Smooth muscle cell (in vitro differentiated cells): ENCODE results near the gene THSD4. TPM values are rescaled to one million over a fixed set of nuclear protein-coding genes. Genes with fewer than 3 reads are reported as not detected.

Experiments used
- DNase-seq: peaks from one replicate; lab custom pipeline; 2025; ENCODE audit not compliant: unreplicated experiment; lab: John Stamatoyannopoulos, UW
- H2AFZ ChIP-seq: fragments of 200-600 bp; sonication (generic); 2 replicates; pipeline ENCODE4 v1.6.0; 2016; ENCODE audit warnings: antibody characterized with exemption, low read depth, mild to moderate bottlenecking
- H3F3A ChIP-seq: fragments of 200-600 bp; sonication (generic); 2 replicates; pipeline ENCODE4 v1.6.0; 2017; ENCODE audit warnings: antibody characterized with exemption, low read depth
- H3K27ac ChIP-seq: fragments of 200-600 bp; sonication (generic); 2 replicates; pipeline ENCODE4 v1.5.1; 2016; ENCODE audit warnings: low read depth, mild to moderate bottlenecking
- H3K27me3 ChIP-seq: fragments of 200-600 bp; sonication (generic); 2 replicates; pipeline ENCODE4 v1.6.1; 2016; ENCODE audit warnings: low read depth, mild to moderate bottlenecking
- H3K36me3 ChIP-seq: fragments of 200-600 bp; sonication (generic); 2 replicates; pipeline ENCODE4 v1.5.1; 2016; ENCODE audit warnings: low read depth
- H3K4me1 ChIP-seq: fragments of 200-600 bp; sonication (generic); 2 replicates; pipeline ENCODE4 v1.5.1; 2016; ENCODE audit warnings: low read depth
- H3K4me2 ChIP-seq: fragments of 200-600 bp; sonication (generic); 2 replicates; pipeline ENCODE4 v1.6.0; 2016; ENCODE audit warnings: mild to moderate bottlenecking
- H3K4me3 ChIP-seq: fragments of 200-600 bp; sonication (generic); 2 replicates; pipeline ENCODE4 v1.5.1; 2016; ENCODE audit warnings: mild to moderate bottlenecking
- H3K79me2 ChIP-seq: fragments of 200-600 bp; sonication (generic); 2 replicates; pipeline ENCODE4 v1.6.0; 2016; ENCODE audit warnings: low read depth, mild to moderate bottlenecking
- H3K9ac ChIP-seq: fragments of 200-600 bp; sonication (generic); 2 replicates; pipeline ENCODE4 v1.6.0; 2016; ENCODE audit warnings: low read depth
- H3K9me3 ChIP-seq: fragments of 200-600 bp; sonication (generic); replicated peaks from 2 replicates; pipeline ENCODE4 v1.5.1; 2016; ENCODE audit warnings: low read depth
- H4K20me1 ChIP-seq: fragments of 200-600 bp; sonication (generic); 2 replicates; pipeline ENCODE4 v1.6.0; 2016; ENCODE audit warnings: low read depth
- WGBS: methylation state at CpG from one replicate; pipeline ENCODE4 v1.1.7; 2016; ENCODE audit warnings: low lambda C conversion rate; 5-methylcytosine and 5-hydroxymethylcytosine counted together
- polyA plus RNA-seq: library from polyadenylated mRNA; unstranded; fragments of >200 nt; fragmentation: Nextera tagmentation; extraction: Ambion mirVana; gene quantifications from 2 replicates; pipeline ENCODE4 v1.2.1, GENCODE V29; 2016
- total RNA-seq: library from RNA; depleted of rRNA; stranded (reverse); fragments of >200 nt; gene quantifications from 2 replicates; pipeline ENCODE4 v1.2.3, GENCODE V29; 2014
- TF ChIP-seq, protein P1 (sequence below): fragments of 200-600 bp; sonication (generic); IDR thresholded peaks from 2 replicates; pipeline ENCODE4 v1.5.1; 2017; ENCODE audit warnings: borderline replicate concordance, mild to moderate bottlenecking, antibody characterized with exemption; ENCODE audit not compliant: insufficient read depth, poor library complexity, severe bottlenecking

The THSD4 gene
- total and polyA plus RNA-seq, 2 experiments from 2014 or later: 2.5 to 4.1 TPM

GRCh38 chr15:71133747-71134472, 18.6 kb downstream of the THSD4 start:
- no peaks in the 10 kb centered on the region for H3K4me1 ChIP-seq
- no peaks in the 10 kb centered on the region for H3K36me3 ChIP-seq
- H3K9me3 ChIP-seq: no peaks in the 10 kb centered on the region
- H3K27me3 ChIP-seq: no peaks in the 10 kb centered on the region
- no peak overlapping the region for H3K9ac ChIP-seq
- H3K27ac ChIP-seq: no peak overlapping the region
- no peaks in the 10 kb centered on the region for H4K20me1 ChIP-seq
- TF ChIP-seq, protein P1, sequence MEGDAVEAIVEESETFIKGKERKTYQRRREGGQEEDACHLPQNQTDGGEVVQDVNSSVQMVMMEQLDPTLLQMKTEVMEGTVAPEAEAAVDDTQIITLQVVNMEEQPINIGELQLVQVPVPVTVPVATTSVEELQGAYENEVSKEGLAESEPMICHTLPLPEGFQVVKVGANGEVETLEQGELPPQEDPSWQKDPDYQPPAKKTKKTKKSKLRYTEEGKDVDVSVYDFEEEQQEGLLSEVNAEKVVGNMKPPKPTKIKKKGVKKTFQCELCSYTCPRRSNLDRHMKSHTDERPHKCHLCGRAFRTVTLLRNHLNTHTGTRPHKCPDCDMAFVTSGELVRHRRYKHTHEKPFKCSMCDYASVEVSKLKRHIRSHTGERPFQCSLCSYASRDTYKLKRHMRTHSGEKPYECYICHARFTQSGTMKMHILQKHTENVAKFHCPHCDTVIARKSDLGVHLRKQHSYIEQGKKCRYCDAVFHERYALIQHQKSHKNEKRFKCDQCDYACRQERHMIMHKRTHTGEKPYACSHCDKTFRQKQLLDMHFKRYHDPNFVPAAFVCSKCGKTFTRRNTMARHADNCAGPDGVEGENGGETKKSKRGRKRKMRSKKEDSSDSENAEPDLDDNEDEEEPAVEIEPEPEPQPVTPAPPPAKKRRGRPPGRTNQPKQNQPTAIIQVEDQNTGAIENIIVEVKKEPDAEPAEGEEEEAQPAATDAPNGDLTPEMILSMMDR: no peak
- H3K79me2 ChIP-seq: no peaks in the 10 kb centered on the region
- H3K4me2 ChIP-seq: no peak overlapping the region
- 66% methylated on average over 12 of the region's 12 CpGs for WGBS
- no peaks in the 10 kb centered on the region for H3F3A ChIP-seq
- no peak for DNase-seq
- H3K4me3 ChIP-seq: no peak overlapping the region
- no peak overlapping the region for H2AFZ ChIP-seq

- no peak overlapping the region for H2AFZ ChIP-seq
- TF ChIP-seq, protein P1: no peak
- no peaks in the 10 kb centered on the region for H3K9me3 ChIP-seq
- no peak overlapping the region for H3K27ac ChIP-seq
- no peak overlapping the region for H3K4me2 ChIP-seq
- H3K4me1 ChIP-seq: no peaks in the 10 kb centered on the region
- H3F3A ChIP-seq: no peaks in the 10 kb centered on the region
- no peaks in the 10 kb centered on the region for H3K36me3 ChIP-seq
- no peak for DNase-seq
- WGBS: 69% methylated on average over 11 of the region's 13 CpGs
- no peak overlapping the region for H3K4me3 ChIP-seq
- H3K27me3 ChIP-seq: no peaks in the 10 kb centered on the region
- H4K20me1 ChIP-seq: no peaks in the 10 kb centered on the region
- H3K9ac ChIP-seq: no peak overlapping the region
- H3K79me2 ChIP-seq: no peaks in the 10 kb centered on the region
Observed at GRCh38 chr15:71136159-71136783, 21.0 kb downstream of the THSD4 start.

GRCh38 chr15:71136793-71137518, 21.7 kb downstream of the THSD4 start:
- Histone ChIP-seq H3F3A (no peaks in the 10 kb centered on the region), H3K4me2 (no peak overlapping the region), H3K27ac (no peak overlapping the region), H3K79me2 (no peaks in the 10 kb centered on the region), H2AFZ (no peak overlapping the region), H4K20me1 (no peaks in the 10 kb centered on the region), H3K4me1 (no peaks in the 10 kb centered on the region), H3K9me3 (no peaks in the 10 kb centered on the region), H3K4me3 (no peak overlapping the region), H3K36me3 (no peaks in the 10 kb centered on the region), H3K27me3 (no peaks in the 10 kb centered on the region), H3K9ac (no peak overlapping the region)
- WGBS: 91% methylated on average over 11 of the region's 11 CpGs
- DNase-seq: no peak
- TF ChIP-seq, protein P1: no peak
